Activated T-helper 1 cell treated with Interleukin-2 at 50 U/mL for 16 hours (primary cell): Measurements from ENCODE around the gene UBR7.
A peak's percentile ranks its signal among the peaks of the same experiment; 100 is the strongest.
"Not testable (repeated sequence)": the region's sequence is repeated elsewhere in the genome, so short reads cannot be mapped to it uniquely, and the experiment has no call there.

Experiments
- DNase-seq: peaks from one replicate; pipeline ENCODE4 v3.0.0-alpha.2; 2020; ENCODE audit warnings: low read depth

UBR7 gene

DNA sequence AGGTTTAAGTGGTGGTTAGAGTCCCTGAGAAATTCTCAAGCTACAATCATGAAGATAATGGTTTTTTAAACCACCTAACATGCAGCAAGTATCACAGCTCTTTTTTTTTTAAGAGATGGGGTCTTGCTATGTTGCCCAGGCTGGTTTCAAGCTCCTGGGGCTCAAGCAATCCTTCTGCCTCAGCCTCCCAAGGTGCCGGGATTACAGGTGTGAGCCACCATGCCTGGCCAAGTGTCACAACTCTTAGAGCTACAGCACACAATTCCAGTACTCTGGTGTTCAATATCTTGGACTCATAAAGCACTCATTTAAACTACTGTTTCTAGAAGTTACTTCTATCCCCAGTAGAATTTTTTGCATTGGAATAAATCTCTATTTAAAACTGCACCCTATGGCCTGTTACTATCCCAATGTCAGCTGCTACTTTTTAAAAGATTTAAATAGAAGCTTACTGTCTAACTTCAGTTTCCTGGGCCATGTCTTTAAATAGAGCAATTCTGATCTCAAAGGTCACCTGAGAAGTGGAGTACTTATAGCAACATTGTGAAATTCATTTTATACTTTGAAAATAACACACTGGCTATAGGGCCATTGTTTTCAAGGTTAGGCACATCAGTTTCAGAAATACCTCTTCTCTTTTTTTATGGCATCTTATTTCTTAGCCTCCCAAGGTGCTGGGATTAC, 11.6 kb upstream of the UBR7 start:
- no peak for DNase-seq

DNA sequence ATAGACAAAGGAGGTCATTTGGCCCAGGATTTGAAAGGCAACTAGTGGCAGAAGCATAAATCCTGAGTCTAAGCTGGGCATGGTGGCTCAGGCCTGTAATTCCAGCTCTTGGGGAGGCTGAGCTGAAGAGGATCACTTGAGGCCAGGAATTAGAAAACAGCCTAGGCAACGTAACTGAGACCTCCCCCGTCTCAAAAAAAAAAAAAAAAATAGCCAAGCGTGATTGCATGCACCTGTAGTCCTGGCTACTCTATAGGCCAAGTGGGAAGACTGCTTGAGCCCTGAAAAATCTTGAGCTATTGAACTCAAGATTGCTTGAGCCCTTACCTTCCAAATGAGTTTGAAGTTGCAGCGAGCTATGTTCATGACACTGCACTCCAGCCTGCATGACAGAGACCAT, 8.0 kb upstream of the UBR7 start:
- DNase-seq: no peak

DNA sequence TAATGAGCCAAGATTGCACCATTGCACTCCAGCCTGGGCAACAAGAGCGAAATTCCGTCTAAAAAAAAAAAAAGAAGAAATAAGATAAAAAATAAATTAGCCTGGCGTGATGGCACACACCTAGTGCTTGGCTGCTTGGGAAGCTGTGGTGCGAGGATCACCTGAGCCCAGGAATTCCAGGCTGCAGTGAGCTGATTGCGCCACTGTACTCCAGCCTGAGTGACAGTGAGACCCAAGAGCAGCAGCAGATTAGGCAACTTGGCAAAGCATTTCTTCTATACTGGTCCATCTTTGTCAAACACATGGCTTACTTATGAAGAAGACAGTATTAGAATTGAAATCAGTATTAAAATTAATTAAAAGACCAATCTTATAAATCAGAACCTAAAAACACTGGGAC, 6.5 kb upstream of the UBR7 start:
- DNase-seq: no peak

DNA sequence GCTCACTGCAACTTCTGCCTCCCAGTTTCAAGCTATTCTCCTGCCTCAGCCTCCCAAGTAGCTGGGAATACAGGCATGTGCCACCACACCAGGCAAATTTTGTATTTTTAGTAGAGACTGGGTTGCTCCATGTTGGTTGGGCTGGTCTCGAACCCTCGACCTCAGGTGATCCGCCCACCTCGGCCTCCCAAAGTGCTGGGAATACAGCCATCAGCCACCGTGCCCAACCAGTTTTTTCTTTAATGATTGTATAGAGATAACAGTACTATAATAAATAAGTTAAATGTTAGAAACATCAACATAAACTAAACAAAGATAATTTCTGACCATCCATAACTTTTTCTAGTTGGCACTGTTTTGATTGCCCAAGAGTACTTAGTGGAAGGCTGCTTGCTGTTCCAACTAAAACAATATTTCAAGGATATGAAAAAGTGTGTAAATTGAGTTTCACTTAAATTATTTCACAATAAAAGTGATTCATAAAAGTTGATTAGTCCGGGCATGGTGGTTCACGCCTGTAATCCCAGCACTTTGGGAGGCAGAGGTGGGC, 5.8 kb upstream of the UBR7 start:
- DNase-seq: no peak

DNA sequence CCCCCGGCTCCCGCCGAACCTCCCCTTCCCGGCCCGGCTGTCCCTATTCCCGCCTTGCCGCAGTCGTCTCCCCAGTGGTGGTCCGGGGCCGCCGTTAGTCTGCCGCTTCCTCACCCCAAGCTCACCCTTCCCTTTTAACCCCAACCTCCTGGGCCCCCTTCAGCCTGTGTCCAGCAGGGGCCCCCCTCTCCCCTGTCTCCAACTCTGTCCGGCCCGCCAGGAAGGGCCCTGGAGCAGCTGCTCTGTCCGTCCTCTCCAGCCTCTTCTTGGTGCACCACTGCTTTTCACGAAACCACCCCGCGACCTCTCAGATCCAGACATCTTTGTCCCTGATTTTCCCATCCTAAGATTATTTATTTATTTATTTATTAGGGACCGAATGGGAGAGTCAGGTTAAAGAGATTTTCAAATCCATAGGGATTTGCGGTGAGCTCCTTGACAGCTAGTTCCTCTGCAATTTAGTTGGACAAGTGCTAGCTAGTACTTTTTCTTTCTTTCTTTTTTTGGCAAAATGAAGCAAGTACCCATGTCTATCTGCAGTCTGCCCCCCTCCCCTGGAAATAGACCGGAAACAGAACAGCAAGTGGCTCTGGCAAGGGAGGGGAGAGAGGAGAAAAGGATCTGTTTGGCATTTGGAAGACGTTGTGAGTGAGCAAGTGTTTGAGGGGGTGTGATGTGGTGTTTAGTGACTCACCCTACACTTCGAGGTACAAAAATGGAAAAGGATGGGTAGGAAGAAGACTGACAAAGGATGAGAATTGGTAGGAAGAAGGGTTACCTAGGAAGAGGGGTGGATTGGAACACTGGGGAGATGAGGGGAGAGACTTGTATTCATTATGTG, 632 bp downstream of the UBR7 start:
- no peak for DNase-seq

DNA sequence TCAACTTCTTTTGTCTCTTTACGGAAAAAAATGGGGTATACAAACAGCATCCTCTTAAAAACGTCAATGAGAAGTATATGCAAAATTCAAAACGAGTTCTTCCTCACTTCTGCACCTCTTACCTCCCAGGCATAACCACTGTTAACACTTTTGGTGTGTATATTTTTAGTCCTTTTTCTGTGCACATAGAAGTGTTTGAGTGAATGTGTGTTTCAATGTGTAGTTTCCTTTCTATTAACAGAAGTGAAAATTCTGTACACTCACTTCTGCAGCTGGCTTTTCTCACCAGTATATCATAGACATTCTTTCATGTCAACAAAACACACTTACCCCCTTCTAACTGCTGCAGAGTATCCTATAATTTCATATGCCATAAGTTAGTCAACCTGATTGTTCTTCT, 5.4 kb downstream of the UBR7 start:
- no peak for DNase-seq

DNA sequence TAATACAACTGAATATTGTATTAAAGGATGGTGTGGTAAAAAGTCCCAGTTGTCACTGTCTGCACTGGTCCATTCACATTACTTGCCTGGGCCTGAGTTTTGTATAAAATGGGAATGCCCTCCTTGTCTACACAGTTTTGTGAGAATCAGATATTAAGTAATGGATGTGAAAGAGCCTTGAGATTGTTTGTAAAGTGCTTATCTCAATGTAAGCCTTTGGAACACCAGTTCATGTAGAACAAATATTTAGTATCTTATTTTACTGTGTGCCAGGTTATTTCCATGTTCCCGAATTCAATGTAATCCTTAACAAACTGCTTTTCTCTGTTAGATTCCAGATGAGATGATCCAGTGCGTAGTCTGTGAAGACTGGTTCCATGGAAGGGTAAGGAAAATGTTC, 7.5 kb downstream of the UBR7 start:
- DNase-seq: no peak

DNA sequence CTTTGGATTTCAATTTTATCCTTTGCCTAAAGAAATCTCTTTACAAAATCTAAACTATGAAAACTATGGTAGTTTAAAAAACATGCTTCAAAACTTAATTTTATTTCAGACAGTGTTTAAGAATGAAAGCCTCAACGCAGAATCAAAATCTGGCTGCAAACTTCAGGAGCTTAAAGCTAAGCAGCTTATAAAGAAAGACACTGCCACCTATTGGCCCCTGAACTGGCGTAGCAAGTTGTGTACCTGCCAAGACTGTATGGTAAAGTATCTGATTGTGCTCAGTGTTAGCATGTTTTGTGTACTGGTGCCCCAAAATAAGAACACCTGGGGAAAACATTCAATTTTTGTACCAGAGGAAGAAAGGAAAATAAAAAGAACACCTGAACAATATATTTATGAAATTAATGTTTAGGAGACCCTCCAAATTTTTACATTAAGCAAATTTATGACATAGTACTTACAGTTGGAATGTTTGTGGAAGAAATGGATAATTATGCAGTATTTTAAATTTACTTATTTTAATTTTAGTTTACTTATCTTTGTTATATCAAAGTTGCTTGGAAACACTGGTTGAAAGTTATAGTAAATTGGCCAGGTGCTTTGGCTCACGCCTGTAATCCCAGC, 12.2 kb downstream of the UBR7 start:
- peak; percentile 17 for DNase-seq

DNA sequence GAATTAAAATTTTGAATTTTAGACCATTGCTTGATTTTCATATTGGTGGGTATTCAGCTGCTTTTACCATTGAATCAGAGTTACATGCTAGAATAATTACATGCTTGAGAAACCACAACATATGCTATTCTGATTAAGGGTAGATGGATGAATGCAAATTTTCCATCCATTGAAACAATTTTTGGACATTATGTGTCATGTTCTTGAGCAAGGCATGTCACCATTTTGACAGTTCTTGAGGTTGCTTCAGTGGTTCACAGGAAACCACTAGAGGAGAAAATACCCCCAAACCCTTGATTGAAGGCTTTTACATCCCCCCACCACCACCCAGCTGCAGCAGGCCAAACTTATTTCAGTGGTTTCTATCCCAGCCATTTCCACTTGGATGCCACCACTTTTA, 13.5 kb downstream of the UBR7 start:
- DNase-seq: no peak

DNA sequence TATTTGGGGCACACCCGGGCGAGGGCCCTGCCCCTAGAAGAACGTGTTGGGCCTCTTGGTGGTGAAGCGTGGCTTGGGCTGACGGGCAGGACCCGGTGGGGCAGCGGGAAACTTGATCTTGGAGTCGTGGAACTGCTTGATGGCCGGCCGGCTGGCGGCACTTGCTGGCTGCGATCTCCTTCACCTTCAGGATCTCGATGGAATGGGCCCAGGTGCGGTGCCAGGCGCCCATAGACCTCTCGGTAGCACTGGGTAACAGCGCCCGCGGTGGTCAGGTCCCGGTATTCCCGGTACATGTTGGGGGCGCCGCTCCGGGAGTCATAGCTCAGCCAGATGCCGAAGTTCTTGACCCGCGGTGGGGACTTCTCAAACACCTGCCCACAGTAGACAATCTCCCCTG, 16.5 kb downstream of the UBR7 start:
- no peak for DNase-seq

DNA sequence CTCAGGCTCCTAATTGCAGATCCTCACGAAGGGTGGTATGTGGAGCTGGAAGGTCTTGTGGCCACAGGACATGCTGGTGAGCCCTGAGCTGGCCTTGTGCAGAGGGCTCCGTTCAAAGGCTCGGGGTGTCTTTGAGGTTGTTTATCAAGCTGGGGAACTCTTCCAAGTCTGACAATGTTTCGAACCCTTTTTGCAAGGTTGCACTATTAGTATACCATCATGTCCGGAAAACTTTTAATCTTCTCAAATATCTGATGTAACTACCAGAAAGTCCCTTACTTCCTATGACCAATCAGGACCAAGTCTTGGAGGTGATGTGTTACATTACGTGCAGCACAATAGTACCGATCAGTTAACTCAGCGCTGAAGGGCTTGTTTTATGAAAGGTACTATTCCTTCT, 21.5 kb downstream of the UBR7 start:
- no peak for DNase-seq

DNA sequence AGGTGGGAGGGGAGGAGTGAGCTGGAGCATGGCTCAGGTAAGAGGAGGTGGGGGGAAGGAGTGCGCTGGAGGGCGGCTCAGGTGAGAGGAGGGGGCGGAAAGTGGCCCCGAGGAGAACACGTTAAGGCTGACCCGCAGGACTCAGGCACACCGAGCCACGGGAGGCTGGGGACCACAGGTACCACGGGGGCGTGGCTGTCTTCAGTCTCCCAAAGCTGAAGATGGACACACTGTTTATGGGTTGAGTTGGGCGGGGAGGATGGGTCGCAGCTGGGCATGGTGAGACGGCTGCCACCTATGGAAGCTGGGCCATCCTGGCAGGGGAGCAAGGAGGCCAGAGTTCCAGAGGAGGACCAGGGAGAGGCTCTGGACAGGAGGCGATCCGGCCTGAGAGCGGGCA, 23.5 kb downstream of the UBR7 start:
- DNase-seq: no peak

DNA sequence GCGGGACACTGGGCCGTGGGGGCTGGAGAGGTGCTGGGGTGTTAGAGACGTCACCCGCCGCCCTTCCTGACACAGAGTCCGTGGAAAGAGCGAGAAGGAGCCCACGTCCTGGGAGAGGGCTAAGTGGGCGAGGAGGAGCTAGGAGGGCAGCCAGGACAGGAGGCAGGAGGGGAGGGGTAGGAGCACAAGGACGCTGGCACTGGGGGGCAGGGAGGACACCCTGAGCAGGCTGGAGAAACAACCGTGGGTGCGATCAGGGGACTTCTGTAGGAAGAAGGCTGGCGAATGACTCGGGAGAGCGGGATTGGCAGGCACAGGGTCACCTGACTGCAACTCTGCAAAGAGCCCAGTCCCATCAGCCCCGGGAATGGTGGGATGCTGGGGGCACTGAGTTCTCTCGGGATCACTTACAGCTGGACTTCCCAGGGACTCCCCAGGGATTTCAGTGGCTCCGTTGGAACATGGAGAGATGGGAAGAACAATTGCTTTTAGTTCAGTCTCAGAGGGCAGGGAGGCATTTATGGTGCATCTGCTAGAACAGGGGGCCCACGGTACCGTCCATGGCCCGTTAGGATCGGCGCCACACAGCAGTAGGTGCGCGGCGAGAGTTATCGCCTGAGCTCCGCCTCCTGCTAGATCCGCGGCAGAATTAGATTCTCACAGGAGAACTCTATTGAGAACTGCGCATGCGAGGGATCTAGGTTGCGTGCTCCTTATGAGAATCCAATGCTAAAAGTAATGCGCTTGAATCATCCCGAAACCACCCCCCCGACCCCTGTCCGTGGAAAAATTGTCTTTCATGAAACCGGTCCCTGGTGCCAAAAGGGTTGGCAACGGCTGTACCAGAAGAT, 24.3 kb downstream of the UBR7 start:
- no peak for DNase-seq

DNA sequence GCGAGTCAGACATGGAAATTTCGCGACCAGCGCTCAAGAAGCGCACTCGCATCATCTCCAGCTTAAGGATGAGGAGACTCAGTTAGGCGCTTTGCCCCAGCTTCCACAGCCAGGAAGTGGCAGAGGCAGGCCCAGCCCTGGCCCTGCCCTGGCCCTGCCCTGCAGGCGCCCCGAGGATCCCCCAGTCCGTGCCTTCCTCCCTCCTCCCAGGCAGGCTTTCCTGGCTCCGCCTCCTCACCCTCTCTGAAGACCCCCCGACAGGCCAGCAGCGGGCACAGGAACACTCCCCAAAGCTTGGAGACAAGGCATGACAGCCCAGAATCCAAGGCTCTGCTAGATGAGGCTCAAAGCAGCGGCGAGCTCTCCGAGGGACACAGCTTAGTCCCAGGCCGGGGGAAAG, 25.1 kb downstream of the UBR7 start:
- DNase-seq: no peak

DNA sequence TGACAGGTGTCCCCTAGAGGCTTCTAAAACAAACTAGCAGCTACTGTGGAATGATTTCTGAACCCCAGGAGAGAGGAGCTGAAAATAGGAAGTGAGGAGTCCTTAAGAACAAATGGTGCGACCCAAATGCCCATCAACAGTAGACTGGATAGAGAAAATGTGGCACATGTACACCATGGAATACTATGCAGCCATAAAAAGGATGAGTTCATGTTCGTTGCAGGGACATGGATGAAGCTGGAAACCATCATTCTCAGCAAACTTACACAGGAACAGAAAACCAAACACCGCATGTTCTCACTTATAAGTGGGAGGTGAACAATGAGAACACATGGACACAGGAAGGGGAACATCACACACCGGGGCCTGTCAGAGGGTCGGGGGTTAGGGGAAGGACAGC, 26.0 kb downstream of the UBR7 start:
- DNase-seq: not testable (repeated sequence)

DNA sequence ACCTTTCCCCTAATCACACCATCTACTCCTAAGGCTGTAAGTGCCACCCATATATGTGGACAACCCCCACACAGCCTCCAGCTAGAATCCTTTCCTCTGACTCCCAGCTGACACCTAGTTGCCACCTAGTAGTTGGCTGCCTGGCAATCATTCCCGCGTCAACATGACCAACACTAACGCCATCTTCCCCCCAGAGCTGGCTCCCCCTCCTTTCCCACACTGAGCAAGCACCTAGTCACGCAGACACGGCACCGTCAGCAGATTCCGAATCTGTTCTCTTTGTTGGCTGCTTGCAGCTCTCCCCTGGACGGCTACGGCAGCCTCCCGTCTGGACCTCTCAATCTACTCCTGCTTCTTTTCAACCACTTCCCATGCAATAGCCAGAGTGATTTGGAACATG, 27.7 kb downstream of the UBR7 start:
- no peak for DNase-seq

DNA sequence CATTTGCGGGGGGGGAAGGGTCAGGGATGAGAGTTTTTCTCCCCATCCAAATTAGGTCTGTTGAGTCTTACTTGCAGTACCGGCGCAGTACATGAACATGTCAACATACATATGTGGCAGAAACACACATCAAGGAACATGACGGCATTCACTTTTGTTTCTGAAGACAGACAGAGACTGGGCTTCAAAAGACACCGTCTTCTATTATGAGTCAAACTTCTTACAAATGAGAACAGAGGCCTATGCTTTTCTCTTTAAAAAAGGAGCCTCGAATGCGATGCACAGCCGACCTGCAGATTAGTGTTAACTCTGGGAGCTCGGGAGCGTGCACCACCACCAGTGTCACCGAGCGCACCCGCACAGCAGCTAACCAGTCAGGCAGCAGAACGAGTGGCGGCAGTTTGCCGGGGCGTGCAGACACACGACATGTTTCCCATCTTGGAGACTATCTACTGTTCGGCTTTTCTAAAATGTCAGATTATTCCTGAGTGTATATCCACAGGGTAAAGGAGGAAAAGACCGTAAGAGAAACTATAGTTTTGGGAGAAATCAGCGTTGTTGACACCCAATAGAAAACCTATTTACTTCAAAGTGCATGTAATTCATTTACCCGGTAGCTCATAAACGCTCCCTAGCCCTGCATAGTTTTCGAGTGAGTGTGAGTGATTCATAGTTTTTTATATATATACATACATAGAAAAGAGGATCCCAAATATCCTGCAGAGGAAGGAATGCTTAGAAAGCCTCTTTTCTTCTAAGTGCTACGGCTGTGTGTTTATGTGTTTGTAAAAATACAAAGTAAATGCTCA, 33.0 kb downstream of the UBR7 start:
- no peak for DNase-seq

DNA sequence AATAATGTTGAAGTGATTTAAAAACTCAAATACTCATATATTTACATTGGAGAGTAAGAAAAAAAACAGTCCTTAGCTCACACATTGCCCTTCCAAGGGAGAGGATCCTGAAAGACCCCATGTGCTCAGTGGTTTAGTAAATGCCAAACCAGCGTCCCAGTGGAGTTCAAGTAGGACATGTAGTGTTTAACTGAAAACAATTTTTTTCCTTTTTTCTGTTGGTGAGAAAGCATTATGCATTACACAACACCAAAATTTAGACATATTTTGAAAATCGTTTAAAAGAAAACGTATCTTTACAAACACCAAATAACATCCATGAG, 33.6 kb downstream of the UBR7 start:
- no peak for DNase-seq

DNA sequence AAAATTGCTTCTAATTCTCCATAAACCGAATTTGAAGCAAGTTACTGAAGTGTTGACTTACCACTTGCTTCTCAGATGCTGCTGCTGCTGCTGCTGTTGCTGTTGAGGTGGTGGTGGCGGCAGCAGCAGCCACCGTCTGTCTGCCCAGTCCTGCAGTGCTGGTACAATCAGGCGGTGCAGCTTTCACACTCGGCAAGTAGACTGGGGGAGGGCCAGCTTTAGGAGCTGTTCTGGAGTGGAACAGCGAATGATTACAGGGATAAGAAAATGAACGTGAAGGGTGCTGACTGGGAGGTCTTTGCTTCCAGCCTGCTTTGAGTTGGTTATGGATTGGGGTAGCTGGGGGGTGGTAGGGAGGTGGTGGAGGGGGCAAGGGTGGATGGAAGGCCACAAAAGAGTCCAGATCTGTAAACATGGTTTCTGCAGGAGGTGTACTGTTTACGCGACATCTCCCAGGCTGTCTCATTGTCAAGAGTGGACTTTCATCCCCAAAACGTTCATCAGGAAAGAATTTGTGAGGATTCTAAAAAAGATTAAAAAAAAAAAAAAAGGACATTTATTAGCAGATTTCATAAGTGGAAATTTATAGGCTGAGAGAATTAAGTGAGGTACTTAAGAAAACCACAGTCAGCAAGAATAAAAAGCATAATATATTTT, 38.8 kb downstream of the UBR7 start:
- DNase-seq: no peak

DNA sequence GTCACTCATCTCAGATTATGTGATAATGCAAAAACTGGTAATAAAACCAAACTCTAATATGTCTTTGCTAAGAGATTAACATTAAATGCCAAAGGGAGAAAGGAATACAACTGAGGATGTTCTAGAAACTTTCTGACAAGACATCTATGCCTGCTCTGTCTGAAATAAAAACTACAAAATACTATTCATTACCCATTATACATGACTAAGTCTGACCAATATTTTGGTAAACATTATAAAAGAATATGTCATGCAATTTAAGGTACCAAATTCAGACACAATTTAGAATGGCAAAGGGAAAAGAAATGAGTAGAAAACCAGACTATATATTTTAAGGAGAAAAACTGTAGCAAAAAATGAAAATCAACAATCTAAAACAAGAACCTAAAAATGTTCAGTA, 39.5 kb downstream of the UBR7 start:
- no peak for DNase-seq
